ENCODE measurements around the gene POU2F1. TPM values are rescaled to one million over a fixed set of nuclear protein-coding genes. Genes with fewer than 3 reads are reported as not detected.

POU2F1 gene
- total RNA-seq, 1 experiment from 2014 or later = 4.8 TPM

DNA sequence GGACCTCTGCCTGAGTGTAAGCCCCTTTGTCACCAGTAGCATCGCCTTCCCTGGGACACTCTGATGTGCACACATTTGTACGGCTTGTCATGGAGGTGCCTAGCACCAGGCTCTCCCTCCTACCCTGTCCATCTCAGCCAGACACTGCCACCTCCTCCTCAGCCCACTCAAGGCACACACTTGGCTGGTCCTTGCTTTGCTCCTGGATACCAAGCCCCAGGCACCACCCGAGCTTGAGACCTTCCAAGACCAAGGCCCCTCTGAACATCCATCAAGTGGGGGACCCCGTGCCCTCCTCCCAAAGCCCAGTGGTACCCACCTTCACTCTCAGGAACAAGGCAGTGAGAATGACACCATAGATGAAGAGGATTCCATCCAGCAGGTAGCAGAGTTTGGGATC lies 219.7 kb downstream of the POU2F1 start:
- no peak for DNase-seq (ENCODE audit: low read depth)

DNA sequence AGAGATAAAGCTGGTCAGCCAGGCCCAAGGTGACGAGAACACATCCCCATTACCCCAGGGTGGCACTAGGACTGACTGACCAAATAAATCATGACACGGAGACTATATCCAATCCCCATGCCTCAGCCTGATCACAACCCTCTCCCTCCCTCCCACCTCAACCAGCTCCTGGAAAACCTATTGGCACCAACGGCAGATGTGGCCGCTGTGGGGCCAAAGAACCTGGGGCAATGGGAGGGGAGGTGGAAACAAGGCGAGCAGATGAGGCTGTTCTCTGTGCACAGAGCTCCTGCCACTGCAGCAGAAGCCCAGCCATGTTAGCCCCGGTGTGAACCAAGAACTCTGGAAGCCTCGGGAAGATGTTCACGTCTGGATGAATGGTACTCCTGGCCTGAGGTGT lies 220.1 kb downstream of the POU2F1 start:
- DNase-seq (ENCODE audit: low read depth) = no peak

DNA sequence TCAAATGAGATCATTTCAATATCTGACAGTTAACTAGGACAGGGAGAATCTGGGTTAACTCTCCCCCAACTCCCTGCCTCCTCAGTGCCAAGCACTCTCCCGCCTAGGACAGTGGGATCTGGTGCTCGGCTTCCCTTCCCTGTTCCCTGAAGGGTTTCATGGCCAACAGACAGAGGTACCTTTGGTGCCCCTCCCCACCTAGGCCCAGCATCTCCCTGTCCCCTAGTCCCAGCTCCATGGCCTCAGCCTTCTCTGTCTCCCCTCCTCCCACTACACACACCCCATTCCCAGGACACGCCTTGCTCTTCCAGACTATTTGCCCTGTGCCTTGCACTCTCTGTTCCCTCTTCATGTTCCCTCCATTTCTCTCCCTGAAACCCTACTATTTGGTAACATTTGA lies 220.5 kb downstream of the POU2F1 start:
- no peak for DNase-seq (ENCODE audit: low read depth)

DNA sequence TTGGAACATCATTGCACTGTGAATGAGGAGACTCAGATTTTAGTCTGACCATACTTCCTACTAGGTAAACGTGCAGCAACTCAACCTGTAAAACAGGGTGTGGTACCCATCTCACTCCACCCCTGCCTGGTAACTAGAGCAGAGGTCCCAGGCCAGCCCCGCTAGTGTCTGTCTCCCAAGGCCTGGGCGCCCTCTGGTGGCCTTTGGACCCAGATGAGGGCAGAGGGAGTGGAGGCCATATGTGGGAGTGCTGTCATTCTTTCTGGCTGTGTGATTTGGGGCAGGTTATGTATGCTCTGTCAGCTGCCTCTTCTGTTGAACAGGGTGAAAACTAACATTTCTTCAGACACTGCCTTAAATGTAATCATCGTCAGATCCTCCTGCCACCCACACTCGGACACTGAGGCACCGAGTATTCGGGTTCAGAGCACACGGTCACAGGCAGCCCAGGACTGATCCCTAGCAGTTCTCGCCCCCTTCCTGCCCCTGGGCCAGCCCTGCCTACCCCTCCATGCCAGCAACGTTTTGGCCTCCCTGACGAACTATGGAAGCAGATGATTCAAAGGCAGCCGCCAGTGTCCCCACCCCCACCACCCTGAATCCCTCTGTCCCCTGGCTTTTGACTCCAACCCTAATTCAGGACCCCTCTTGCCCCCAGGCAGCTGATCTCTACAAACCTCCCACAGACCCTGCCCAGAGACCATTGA lies 221.6 kb downstream of the POU2F1 start:
- peak; percentile 64 for DNase-seq (ENCODE audit: low read depth)

DNA sequence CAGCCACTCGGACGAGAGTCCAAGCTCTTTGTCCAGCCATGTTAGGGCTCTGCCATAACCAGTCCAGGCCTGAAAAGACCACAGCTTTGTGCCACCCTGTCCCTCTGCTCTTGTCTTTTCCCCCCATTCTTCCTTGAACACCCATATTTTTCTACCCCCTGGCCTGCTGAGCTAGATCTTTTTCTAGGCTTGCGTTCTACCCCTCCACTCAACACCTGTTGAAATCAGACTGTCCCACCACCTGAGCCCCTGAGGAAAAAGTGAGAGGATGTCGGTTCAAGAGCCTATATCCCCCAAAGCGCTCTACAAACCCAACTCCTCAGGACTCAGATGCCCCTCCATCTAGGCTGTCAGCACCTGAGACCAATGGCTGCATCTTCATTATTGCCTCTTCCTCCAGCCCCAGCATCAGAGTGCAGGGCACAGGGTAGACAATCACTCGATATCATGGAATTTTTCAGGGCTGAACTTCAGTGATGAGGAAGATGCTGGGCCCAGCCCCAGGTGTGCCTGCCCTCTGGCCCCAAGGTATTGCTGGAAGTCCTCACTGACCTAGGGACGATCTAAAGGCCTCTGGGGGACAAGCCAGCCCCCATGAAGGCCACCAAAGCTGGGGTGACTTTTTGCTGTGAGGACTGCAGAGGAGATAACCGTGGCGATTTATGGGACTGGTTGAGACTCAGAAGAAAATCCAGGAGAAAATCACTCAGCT lies 222.3 kb downstream of the POU2F1 start:
- no peak for DNase-seq (ENCODE audit: low read depth)

DNA sequence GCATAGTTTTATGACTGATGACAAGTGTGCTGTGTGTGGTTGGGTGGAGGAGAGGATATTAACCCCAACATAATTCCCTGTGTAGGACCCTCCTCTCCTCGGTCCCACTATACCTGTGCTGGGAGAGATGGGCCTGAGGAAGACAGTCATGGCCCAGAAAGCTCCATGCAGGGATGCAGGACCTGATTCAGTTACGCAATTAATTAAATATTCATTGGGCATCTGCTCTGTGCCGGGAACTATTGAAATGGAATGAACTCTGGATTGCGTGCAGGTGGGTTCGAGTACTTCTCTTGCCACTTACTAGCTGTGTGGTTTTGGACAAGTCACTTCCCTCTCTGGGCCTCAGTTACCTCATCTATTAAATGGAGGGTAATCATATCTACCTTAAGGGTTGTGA lies 223.1 kb downstream of the POU2F1 start:
- DNase-seq (ENCODE audit: low read depth) = no peak

DNA sequence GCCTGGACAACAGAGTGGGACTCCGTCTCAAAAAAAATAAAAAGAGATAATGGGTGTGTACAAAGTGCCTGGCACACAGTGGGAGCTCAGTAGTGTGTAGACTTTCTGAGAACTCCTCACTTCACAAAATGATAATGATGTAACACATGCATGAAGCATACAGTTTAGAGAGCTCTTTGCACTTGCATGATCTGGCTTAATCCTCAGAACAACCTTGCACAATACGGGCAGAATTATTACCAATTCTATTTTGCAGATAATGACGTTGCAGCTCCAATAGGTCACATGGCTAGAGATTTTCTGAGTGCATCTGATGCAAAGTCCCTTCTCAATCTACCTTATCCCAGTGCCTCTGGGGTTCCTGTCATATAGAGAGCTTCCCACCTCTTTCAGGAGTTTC lies 226.3 kb downstream of the POU2F1 start:
- no peak for DNase-seq (ENCODE audit: low read depth)

DNA sequence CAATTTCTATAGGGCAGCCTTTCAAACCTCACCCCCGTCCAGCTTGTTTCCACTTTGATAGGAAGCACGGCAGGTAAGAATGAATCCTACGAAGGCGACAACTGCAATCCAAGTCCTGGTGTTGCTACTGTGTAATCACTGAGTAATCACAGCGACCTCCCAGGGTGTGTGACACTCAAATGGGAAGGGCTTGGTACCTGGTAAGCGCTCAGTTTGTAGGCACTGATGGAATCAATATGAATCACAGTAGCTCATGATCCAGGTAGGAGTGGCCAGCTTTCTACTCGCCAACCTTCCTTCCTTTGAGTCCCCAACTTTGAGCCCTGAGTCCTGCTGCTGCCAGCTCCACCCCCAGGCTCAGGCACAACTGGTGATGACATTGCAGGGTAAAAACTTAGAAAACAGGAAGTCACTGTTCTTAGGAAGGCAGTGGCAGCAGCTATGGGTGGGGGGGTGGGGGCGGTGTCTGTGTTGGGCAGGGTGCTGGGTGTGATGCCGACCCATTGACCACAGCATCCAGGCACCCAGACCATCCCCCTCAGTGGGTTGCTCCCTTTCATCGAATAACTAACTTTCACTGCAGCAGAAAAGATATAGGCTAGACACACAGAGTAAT lies 226.9 kb downstream of the POU2F1 start:
- DNase-seq (ENCODE audit: low read depth) = peak; percentile 1

DNA sequence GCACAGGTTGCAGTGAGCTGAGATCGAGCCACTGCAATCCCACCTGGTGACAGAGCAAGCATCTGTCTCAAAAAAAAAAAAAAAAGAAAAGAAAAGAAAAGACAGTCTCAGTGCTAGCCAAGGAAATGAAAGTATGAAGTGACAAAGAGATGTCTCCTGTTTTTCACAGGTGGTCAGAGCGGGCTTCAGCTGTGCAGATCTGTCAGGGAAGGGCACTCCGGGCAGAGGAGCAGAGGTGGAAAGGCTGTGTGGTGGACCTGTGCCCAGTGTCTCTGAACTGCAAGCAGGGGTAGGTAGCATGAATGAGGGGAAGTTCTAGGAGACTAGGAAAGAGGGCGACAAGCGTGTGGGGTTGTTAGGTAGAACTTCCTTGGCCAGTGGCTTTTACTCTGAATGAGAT lies 230.2 kb downstream of the POU2F1 start:
- no peak for DNase-seq (ENCODE audit: low read depth)

DNA sequence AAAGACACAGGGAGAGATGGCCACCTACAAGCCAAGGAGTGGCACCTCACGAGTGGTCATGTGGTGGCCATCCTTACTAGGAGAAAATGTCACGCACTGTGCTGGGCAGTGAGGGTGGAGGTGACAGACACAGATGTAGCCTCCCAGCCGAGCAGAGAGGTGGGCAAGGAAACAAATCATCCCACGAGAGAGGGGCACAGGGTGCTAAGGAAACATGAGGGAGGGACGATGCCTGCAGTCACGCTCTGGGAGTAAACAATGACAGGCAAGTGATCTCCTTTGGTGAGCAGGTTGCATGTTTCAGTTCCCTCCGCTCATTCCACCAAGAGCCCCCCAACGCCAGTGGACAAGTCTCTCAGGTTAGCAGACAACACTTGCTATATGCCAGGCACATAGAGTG lies 231.8 kb downstream of the POU2F1 start:
- no peak for DNase-seq (ENCODE audit: low read depth)

DNA sequence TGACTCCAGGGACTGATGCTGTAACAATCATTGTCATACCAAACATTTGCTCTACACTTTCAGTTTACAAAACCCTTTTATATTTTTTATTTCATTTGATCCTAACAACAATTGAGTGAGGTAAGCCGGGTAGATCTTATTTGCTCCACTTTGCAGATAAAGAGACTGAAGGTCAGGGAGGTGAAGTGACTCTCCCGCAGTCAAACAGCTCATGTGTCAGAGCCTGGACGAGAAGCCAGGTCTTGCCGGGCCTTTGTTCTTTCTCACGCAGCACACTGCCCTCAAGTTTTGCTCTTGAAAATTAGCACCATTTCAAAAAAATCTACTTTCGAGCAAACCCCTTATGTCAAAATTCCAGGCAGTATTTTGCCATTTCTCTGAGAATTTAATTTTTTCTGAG lies 232.4 kb downstream of the POU2F1 start:
- DNase-seq (ENCODE audit: low read depth) = no peak

DNA sequence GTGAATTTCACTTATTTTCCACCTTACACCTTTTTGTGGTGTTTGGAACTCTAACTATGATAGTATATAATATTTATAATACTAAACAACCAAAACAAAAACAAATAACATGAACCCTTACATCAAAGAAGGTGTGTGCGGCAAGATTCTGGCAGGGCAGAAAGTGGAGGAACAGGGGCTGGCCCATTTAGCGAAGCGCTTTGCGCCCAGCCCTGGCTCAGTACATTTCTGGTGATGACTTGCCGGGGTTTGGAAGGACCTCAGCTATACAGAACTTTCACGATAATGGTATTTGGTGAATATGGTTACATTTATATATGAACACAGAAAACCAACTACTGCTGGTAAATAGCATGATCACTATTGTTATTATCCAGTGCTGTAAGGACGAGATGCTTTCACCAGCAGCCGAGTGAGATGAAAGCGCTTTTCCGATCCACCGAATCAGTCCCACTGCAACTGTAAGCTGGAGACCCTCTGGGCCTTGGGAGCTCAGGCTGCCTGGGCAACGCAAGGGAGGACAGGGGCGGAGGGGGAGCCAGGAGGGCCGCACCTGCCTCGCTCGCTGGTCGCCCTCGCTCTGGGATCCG lies 233.7 kb downstream of the POU2F1 start:
- no peak for DNase-seq (ENCODE audit: low read depth)

DNA sequence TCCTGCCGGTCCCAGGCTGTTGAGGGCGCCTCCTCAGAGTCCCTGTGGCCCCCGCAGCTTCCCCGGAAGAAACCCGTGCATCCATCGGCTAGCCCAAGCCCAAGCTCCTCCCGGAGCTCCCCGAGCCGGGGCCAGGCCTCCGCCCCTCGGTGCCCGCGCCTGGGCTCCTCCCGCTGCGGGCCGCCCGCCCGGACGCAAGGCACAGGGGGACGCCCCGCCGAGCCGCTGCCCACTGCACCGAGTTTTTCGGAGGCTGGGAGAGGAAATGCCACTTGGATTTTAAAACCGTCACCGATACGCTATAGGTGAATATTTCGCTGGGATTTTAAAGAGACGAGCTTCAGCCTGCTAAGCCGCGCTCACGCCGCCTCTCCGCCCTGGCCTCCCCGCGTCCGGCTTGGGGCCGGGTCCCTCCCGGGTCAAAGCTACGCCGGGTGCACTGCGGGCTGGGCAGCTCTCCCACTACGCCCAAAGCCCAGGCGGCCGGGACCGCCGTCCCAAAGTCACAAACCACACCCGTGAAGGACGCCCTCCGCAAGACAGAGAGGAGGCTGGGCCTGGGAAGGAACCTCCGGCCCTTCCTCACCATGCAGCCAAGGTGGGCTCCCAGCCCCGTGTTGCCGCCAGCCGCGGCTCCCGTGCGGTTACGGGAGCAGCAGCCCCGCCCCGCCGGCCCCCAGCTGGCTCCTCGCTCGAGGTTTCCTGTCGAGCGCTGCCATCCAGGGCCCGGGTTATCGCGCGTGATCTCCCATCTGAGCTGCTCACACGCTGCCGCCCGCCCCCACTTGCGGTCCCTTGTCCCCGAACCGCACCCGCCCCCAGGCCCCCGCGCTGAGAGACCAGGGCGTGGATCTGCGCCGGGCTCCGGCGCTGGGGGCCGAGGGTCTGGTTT lies 234.5 kb downstream of the POU2F1 start:
- peak; percentile 20 for DNase-seq (ENCODE audit: low read depth)

DNA sequence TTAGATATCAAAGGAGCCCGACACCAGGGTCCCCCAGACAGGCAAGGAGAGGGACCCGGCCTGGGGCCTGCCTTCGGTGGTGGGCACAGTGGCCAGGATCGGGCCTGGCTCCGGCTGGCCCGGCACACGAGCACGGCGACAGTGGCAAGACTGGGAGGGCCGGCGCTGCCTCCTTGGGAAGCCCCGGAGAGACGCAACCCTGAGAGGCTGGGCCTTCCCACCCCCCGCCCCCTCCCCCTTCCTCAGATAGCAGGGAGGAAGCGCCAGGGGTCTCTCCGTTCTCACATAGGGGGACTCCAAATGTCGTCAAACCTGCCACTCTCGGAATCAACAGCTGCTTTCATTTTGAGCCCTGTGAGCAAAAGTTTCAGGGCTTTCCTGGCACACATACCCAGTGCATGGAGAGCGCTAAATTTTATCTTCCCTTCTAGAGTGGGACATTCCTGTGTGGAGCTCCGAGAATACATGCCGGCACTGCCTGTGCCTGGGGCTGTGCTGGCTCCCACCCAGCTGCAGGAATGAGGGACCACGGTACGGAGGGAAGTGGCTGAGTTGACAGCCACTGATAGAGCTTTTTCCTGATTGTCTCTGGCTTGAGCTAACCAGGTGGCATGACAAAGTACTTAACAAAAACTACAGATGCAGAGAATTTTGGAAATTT lies 235.2 kb downstream of the POU2F1 start:
- no peak for DNase-seq (ENCODE audit: low read depth)

DNA sequence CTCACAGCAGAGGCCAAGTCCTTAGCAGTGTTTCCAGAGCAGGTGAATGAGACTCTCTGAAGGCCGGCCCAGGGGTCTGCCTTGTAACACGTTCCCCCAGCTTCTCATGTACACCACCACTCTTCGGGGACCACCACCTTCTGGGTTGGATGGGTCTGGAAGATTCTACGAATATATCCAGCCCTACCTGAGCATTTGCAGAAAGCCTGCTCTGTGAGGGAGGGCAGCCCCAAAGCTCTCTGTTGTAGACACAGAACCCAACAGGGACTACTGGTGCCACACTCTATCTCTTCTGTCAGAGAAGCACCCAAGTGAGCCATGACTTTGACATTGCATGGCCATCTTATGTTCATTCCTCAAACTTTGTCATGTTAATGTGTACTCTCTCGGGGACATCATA lies 235.8 kb downstream of the POU2F1 start:
- DNase-seq (ENCODE audit: low read depth) = no peak

DNA sequence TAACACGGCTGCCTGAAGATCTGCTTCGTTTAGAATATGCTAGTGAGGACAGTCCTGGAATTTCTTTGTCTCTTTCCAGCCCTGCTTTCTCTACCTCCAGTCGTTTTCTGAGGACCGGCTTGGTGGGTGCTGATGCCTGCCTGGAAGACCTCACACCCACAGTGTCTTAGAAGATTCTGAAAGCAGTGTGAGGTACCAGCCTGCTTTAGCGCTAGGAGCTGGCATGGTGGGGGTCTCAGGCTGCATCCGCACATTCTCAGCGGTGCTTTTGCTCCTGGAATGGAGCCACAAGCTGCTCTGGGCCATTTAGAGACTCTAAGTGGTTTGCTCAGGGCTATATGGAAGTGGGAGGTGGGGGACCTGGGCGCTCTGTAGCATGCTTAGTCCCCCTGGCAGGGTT lies 236.2 kb downstream of the POU2F1 start:
- no peak for DNase-seq (ENCODE audit: low read depth)

DNA sequence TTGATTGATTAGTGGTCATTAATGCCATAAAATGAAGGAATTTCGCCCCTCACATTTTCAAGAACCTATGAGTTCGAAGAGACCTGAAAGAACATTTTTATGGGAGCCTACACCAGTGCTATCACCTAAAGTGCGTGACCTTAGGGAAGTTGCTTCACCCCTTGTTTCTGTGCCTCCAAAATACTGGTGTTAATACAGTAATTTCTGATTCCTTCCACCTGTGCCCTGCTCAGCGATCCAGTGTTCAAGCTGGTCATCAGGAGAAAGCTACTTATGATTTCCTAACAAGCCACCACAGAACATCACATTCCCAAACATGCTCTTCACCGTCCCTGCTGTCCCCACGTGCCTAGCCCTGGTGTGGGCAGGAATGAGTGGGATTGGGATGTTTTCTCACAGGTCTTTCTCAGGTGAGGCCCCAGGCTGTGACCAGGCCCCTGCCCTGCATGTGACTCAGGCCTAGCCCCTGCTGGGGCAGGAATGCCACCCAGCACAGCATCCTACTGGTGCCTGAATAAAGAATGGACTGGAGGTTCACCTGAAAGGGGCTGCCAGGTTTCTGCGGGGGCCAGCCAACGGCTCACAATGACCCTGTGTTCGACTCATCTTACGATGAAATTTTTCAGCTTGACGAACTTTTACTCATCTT lies 237.4 kb downstream of the POU2F1 start:
- no peak for DNase-seq (ENCODE audit: low read depth)

DNA sequence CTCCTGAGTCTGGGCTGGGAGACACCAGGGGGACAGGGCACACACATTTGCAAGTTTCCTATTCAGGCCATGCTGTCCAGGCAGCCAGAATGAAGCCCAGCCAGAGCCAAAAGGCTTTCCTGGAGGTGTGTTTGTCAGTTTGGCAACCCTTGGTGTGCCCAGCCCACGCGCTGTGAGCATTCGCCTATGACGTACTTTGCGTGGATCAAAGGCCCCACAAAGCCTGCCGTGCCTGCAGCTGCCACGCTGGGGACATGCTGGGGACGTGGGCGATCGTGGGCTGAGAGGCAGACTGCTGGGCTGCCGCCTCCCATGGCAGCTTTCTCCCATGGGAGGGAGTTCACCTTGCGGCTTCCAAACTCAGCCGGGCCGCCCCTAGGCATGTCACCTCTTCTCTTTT lies 240.2 kb downstream of the POU2F1 start:
- no peak for DNase-seq (ENCODE audit: low read depth)

DNA sequence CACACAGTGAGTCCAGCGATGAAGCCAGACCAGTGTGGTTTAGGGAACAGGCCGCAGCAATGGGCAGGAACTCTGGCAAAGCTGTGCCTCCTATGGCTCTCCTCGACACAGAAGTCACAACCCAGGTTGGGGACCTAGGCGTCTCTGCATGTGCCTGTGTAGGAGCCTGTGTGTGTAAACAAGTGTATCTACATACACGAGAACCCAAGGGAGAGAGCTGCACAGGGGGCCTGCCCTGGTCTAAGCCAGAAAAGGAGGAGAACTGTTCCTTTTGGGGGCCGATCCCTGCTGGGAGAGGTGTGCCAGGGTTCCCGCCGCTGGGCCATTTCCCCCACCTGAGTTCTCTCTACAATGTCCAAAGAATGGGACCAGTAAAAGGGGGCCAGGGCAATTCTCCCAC lies 241.7 kb downstream of the POU2F1 start:
- no peak for DNase-seq (ENCODE audit: low read depth)

DNA sequence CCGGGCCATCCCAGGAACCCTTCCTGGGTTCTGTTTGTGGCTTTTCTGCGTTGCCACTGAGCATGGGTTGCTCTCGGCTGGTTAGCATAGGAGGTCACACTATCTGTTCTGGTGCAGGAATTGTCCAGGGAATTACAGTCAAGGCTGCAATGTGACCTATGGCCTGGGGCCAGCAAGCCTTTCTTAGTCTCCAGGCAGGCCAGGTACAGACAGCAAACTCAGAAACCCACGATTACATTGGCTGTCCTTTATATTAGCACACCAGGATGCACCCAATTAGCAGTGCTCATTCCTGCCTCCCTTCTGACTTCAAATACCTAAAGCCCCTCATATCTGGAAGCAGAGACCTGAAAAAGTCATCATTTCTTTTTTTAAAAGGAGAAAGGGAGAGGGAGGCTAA lies 242.4 kb downstream of the POU2F1 start:
- no peak for DNase-seq (ENCODE audit: low read depth)

Data from LHCN-M2 (cell line).